GM12801 (cell line): ENCODE measurements around the gene PTGR3.

Experiments
- TF ChIP-seq, protein P1 (sequence below): IDR thresholded peaks from one replicate; pipeline ENCODE4 v1.5.1; 2011; ENCODE audit warnings: control low read depth; ENCODE audit not compliant: insufficient read length; ENCODE audit errors: extremely low read depth

Gene PTGR3

DNA sequence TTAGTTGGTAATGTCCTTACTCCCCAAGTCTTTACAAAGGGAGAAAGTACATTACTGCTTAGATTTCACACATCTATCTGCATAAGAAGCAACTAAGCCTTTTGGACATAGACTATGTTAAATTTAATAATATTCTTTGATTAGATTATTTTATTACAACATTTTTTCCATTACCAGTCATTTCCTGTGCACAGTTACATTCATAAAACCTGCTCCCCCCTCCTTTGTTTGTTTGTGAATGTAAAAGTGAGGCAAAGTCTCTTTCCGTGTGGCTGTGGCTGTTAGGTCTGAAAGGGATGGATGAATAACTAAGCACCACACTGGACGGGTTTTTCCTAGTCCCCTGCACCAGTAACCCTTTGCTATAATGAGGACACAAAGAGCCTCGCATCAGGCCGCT is 9.6 kb downstream of the PTGR3 start:
- TF ChIP-seq, protein P1, sequence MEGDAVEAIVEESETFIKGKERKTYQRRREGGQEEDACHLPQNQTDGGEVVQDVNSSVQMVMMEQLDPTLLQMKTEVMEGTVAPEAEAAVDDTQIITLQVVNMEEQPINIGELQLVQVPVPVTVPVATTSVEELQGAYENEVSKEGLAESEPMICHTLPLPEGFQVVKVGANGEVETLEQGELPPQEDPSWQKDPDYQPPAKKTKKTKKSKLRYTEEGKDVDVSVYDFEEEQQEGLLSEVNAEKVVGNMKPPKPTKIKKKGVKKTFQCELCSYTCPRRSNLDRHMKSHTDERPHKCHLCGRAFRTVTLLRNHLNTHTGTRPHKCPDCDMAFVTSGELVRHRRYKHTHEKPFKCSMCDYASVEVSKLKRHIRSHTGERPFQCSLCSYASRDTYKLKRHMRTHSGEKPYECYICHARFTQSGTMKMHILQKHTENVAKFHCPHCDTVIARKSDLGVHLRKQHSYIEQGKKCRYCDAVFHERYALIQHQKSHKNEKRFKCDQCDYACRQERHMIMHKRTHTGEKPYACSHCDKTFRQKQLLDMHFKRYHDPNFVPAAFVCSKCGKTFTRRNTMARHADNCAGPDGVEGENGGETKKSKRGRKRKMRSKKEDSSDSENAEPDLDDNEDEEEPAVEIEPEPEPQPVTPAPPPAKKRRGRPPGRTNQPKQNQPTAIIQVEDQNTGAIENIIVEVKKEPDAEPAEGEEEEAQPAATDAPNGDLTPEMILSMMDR: no peak

DNA sequence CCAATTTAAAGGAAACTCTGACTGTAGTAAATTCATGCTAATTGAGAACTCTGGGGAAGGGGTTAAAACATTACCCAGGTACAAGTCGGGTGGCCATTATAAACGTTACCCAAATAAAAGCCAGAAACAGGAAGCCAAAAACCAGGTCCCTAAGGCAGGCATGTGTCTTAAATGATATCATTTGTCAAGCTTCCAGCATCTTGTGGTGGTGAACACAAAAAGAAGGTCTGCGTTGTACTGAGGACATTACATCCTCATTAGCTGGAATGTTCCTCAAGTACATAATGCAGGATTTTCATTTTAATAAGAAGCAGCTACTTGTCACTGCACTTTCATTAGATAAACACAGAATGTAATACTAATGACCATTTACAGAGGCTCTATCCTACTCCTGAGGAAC is 10.9 kb downstream of the PTGR3 start:
- TF ChIP-seq, protein P1: no peak

- TF ChIP-seq, protein P1: no peak
Measured at GRCh38 chr18:75192899-75193298, 16.0 kb downstream of the PTGR3 start.

GRCh38 chr18:75189696-75190095 is 19.2 kb downstream of the PTGR3 start:
- TF ChIP-seq, protein P1: no peak

DNA sequence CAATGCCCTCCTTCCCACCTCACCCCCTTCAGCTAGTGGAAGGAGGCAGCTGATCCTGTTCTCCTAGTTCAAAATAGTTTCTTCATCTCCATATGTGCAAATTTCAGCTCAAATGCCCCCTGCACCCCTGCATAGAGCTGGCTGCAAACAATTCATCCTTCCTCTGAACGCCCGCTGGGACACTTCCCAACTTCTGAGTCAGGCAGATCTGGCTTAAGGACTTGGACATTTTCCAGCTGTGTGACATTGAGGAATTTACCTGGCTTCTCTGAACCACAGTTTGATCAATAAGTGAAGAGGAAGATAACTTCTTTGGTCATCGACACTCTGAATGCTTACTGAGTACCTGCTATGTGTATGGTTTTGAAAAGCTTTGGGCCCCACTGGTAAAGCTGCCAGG is 23.5 kb downstream of the PTGR3 start:
- TF ChIP-seq, protein P1: no peak

- TF ChIP-seq, protein P1: no peak
Measured at GRCh38 chr18:75183973-75184493, 24.9 kb downstream of the PTGR3 start.

DNA sequence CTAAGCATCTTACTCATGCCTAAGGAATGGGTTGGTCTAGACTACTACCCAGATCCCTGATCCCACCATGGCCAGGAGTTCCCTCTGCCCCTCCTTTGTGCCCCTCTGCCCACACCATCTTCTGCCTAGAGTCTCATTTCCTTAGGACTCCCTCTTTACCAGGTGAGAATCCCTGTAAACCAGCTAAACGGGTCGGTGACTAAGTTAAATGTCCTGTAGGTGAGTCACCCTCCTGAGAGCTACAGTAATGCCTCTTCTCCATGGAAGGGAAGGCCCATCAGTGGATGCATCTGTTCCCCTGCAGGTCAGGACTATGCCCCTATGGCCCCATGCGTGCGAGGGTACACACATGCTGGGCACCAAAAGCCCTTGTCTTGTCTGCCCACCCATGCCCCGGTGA is 25.4 kb downstream of the PTGR3 start:
- TF ChIP-seq, protein P1: no peak
